GM12873 (cell line): ENCODE results near the gene G2E3.

ENCODE experiments used
- TF ChIP-seq, protein P1 (sequence below): IDR thresholded peaks from 2 replicates; pipeline ENCODE4 v1.5.1; 2012; ENCODE audit warnings: low read depth, mild to moderate bottlenecking, moderate library complexity, low read length, control low read depth; ENCODE audit not compliant: insufficient read depth; ENCODE audit errors: missing control alignments

Gene G2E3

GRCh38 chr14:30610787-30611343, 51.9 kb downstream of the G2E3 start:
- TF ChIP-seq, protein P1, sequence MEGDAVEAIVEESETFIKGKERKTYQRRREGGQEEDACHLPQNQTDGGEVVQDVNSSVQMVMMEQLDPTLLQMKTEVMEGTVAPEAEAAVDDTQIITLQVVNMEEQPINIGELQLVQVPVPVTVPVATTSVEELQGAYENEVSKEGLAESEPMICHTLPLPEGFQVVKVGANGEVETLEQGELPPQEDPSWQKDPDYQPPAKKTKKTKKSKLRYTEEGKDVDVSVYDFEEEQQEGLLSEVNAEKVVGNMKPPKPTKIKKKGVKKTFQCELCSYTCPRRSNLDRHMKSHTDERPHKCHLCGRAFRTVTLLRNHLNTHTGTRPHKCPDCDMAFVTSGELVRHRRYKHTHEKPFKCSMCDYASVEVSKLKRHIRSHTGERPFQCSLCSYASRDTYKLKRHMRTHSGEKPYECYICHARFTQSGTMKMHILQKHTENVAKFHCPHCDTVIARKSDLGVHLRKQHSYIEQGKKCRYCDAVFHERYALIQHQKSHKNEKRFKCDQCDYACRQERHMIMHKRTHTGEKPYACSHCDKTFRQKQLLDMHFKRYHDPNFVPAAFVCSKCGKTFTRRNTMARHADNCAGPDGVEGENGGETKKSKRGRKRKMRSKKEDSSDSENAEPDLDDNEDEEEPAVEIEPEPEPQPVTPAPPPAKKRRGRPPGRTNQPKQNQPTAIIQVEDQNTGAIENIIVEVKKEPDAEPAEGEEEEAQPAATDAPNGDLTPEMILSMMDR, result no peak

- TF ChIP-seq, protein P1, result no peak
Measured at GRCh38 chr14:30614155-30614554, 55.2 kb downstream of the G2E3 start.

- TF ChIP-seq, protein P1, result no peak
Measured at GRCh38 chr14:30620178-30620577, 61.2 kb downstream of the G2E3 start.

DNA sequence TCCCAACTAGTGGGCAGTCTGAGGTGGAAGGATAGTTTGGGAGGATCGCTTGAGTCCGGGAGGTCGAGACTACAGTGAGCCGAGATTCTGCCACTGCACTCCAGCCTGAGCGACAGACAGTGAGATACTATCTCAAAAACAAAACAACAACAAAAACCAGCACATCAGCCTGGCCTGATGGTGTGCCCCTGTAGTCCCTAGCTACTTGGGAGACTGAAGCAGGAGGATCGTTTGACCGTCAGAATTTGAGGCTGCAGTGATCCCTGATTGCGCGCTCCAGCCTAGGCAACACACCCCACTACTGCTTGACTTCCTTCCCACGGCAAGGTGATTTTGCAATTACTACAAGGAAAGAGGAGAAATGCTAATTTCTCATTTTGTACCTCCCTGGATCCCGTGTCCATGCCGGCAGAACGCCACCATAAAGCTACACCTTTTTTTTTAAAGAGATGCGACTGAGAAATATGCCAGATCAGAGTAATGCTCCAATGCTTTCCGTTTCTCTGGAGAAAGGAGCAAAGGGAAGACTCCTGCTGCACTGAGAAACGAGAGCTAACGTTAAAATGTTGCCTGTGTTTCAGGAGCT, 62.5 kb downstream of the G2E3 start:
- TF ChIP-seq, protein P1, result no peak

- TF ChIP-seq, protein P1, result no peak
Measured at GRCh38 chr14:30621940-30622830, 63.2 kb downstream of the G2E3 start, which contains the start of gene SCFD1. TSS of gene SCFD1 (plus strand) at chr14:30622319. CDS start at chr14:30622339, 20 bp downstream.

GRCh38 chr14:30623412-30624131, 64.6 kb downstream of the G2E3 start:
- TF ChIP-seq, protein P1, result no peak

GRCh38 chr14:30624132-30624423, 65.1 kb downstream of the G2E3 start:
- TF ChIP-seq, protein P1, result no peak
